Mesendoderm (in vitro differentiated cells): ENCODE results near the gene LGALSL.

ENCODE experiments used
- DNase-seq: peaks from one replicate; pipeline ENCODE4 v3.0.0; 2013
- H2AK5ac ChIP-seq: 2 replicates; pipeline ENCODE4 v1.6.1; 2013; ENCODE audit warnings: low read length, inconsistent platforms
- H2BK120ac ChIP-seq: 2 replicates; pipeline ENCODE4 v1.6.1; 2013; ENCODE audit warnings: low read depth, mild to moderate bottlenecking, low read length, moderate library complexity, mixed read lengths
- H2BK15ac ChIP-seq: replicated peaks from 2 replicates; pipeline ENCODE4 v1.6.1; 2013; ENCODE audit warnings: low read depth, mild to moderate bottlenecking, moderate library complexity
- H2BK5ac ChIP-seq: 2 replicates; pipeline ENCODE4 v1.6.1; 2013; ENCODE audit warnings: low read length, inconsistent platforms
- H3K18ac ChIP-seq: 2 replicates; pipeline ENCODE4 v1.6.1; 2013; ENCODE audit warnings: mild to moderate bottlenecking, low read length, mixed read lengths
- H3K23ac ChIP-seq: one replicate; pipeline ENCODE4 v1.6.1; 2013; ENCODE audit warnings: low read length
- H3K27ac ChIP-seq: 2 replicates; pipeline ENCODE4 v1.5.1; 2013; ENCODE audit warnings: low read depth, mild to moderate bottlenecking, inconsistent platforms, low read length, moderate library complexity
- H3K27me3 ChIP-seq: 2 replicates; pipeline ENCODE4 v1.6.1; 2013; ENCODE audit warnings: low read length, control low read depth, mild to moderate bottlenecking, inconsistent platforms; ENCODE audit not compliant: insufficient read depth, poor library complexity
- H3K36me3 ChIP-seq: 2 replicates; pipeline ENCODE4 v1.6.1; 2013; ENCODE audit warnings: low read length, inconsistent platforms; ENCODE audit not compliant: control insufficient read depth, insufficient read depth
- H3K4ac ChIP-seq: one replicate; pipeline ENCODE4 v1.6.1; 2013; ENCODE audit warnings: low read depth, mild to moderate bottlenecking, low read length, moderate library complexity
- H3K4me1 ChIP-seq: 2 replicates; pipeline ENCODE4 v1.6.1; 2013; ENCODE audit warnings: low read depth, low read length, inconsistent platforms; ENCODE audit not compliant: control insufficient read depth
- H3K4me2 ChIP-seq: 2 replicates; pipeline ENCODE4 v1.6.1; 2013; ENCODE audit warnings: low read length
- H3K4me3 ChIP-seq: 2 replicates; pipeline ENCODE4 v1.5.1; 2013; ENCODE audit warnings: mild to moderate bottlenecking, low read length
- H3K56ac ChIP-seq: one replicate; pipeline ENCODE4 v1.6.1; 2013; ENCODE audit warnings: low read length
- H3K79me1 ChIP-seq: 2 replicates; pipeline ENCODE4 v1.6.1; 2013; ENCODE audit warnings: low read length, inconsistent platforms
- H3K79me2 ChIP-seq: 2 replicates; pipeline ENCODE4 v1.6.1; 2013; ENCODE audit warnings: mild to moderate bottlenecking, low read length; ENCODE audit not compliant: control insufficient read depth, insufficient read depth
- H3K9ac ChIP-seq: 2 replicates; pipeline ENCODE4 v1.6.1; 2013; ENCODE audit warnings: low read length, inconsistent platforms
- H4K5ac ChIP-seq: one replicate; pipeline ENCODE4 v1.6.1; 2013; ENCODE audit warnings: low read length
- H4K8ac ChIP-seq: one replicate; pipeline ENCODE4 v1.6.1; 2013; ENCODE audit warnings: low read depth, mild to moderate bottlenecking, control low read depth, low read length, moderate library complexity
- WGBS: extraction: QIAGEN DNeasy Blood & Tissue Kit; methylation state at CpG from one replicate; pipeline ENCODE4 v1.1.7; 2013; ENCODE audit warnings: low lambda C conversion rate, missing lambda C conversion rate; ENCODE audit not compliant: insufficient coverage; ENCODE audit errors: extremely low coverage; 5-methylcytosine and 5-hydroxymethylcytosine counted together

Gene LGALSL

DNA sequence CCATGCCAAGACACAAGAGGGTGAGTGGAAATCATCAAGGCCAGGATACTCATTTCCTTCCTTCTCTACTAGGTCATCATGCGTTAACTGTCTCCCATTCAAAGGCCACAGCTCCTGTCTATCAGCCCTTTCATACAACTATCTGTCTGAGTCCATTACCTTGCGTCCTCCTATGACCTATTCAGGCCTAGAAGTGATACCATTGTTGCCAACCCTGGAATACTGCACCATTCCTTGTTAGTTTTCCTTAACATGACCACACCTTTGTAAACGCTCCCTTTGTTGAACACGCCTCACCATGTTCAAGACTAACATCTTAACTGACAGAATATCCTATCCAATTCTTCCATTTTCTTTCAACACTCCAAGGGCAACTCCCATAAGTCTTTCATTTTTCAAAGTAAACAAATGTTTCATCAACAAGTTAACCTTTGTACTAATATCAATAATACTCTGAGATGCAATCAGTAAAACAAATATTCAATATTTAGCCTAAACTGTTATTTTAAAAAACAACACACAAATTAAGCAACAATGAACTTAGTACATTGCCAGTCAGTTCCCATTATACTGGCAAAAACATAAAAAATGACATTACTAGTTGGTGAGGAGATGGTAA lies 19.8 kb upstream of the LGALSL start:
- Histone ChIP-seq H3K79me1 (no peaks in the 10 kb centered on the region), H2BK15ac (no peak overlapping the region), H3K27ac (no peak overlapping the region), H3K9ac (no peak overlapping the region), H2BK120ac (no peak overlapping the region), H3K27me3 (no peaks in the 10 kb centered on the region), H4K8ac (no peak overlapping the region), H3K4me2 (no peak overlapping the region), H4K5ac (no peak overlapping the region), H3K36me3 (no peaks in the 10 kb centered on the region), H3K79me2 (no peaks in the 10 kb centered on the region), H3K18ac (no peak overlapping the region), H3K56ac (no peak overlapping the region), H2BK5ac (no peak overlapping the region), H3K4me1 (no peaks in the 10 kb centered on the region), H3K4ac (no peak overlapping the region), H3K4me3 (no peak overlapping the region), H3K23ac (no peak overlapping the region), H2AK5ac (no peak overlapping the region)
- WGBS: no CpG with 5 or more reads among the region's 4 CpGs
- DNase-seq: no peak

DNA sequence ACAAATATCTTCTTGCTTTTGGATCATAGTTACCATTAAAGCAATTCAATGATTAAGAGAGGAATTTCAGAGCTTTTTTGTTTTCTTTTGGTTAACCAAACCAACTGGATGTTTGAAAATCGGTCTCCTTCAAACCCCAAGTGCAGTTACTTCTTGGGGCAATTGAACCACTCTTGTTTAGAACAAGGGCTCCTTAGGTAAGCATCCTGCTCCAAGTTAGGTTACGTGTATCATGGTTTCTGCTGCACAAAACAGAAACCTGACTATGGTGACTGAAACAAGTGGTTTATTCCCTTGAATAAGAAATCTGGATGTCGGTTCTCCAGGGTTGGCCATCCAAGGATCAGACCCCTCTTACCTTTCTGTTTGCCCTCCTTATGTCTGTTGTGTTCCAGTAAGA lies 16.1 kb upstream of the LGALSL start:
- Histone ChIP-seq H3K27me3 (no peaks in the 10 kb centered on the region), H3K4ac (no peak overlapping the region), H3K79me1 (no peaks in the 10 kb centered on the region), H3K36me3 (no peaks in the 10 kb centered on the region), H3K79me2 (no peaks in the 10 kb centered on the region), H3K9ac (no peak overlapping the region), H2BK5ac (no peak overlapping the region), H3K4me3 (no peak overlapping the region), H4K8ac (no peak overlapping the region), H3K4me1 (no peaks in the 10 kb centered on the region), H3K18ac (no peak overlapping the region), H3K56ac (no peak overlapping the region), H2AK5ac (no peak overlapping the region), H4K5ac (no peak overlapping the region), H2BK15ac (no peak overlapping the region), H2BK120ac (no peak overlapping the region), H3K23ac (no peak overlapping the region), H3K4me2 (no peak overlapping the region), H3K27ac (no peak overlapping the region)
- DNase-seq: no peak
- WGBS: no CpG with 5 or more reads among the region's 3 CpGs

DNA sequence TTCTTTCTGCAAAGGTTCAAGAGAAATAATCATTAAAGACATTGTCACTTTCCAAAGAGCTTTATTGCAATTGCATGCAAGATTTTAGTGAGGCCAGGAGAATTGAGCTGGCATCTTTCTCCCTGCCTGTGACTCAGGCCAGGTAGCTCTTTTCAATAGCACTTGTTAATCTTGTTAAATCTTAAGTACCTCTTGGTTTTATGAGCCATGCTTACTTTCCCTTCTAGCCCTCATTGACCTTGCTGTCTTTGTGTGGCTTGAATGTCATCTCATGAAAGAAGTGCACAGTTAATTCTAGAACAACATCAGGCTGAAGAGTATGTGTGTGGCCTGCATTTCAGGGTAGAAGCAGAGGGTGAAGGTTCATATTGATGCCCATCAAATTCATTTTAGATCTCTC lies 14.8 kb upstream of the LGALSL start:
- H3K27me3 ChIP-seq: no peaks in the 10 kb centered on the region
- H2BK120ac ChIP-seq: no peak overlapping the region
- DNase-seq: no peak
- no peak overlapping the region for H3K56ac ChIP-seq
- no peak overlapping the region for H2AK5ac ChIP-seq
- H3K79me2 ChIP-seq: no peaks in the 10 kb centered on the region
- H3K36me3 ChIP-seq: no peaks in the 10 kb centered on the region
- no peaks in the 10 kb centered on the region for H3K79me1 ChIP-seq
- H3K4ac ChIP-seq: no peak overlapping the region
- no peak overlapping the region for H2BK5ac ChIP-seq
- H4K5ac ChIP-seq: no peak overlapping the region
- H2BK15ac ChIP-seq: no peak overlapping the region
- H3K4me1 ChIP-seq: no peaks in the 10 kb centered on the region
- H3K23ac ChIP-seq: no peak overlapping the region
- no peak overlapping the region for H4K8ac ChIP-seq
- no peak overlapping the region for H3K4me3 ChIP-seq
- H3K4me2 ChIP-seq: no peak overlapping the region
- H3K27ac ChIP-seq: no peak overlapping the region
- no peak overlapping the region for H3K9ac ChIP-seq
- H3K18ac ChIP-seq: no peak overlapping the region

DNA sequence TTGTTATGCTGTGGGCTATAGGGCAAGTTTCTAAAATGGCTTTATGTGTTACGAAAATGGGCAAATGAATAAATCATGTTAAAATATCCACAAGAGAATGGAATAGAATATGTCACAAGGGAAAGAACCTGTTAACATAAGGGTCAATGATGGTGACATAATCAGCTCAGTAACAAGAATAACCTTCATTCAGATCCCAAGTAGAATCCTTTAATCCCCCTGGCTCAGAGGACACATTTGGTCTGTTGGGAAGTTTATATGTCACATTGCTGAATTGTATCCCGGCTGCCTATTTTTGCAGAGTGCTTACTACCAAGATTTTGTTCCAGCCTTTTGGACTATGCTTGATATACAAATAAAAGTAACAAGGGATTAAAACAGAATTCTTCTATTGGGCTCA lies 13.1 kb upstream of the LGALSL start:
- Histone ChIP-seq H3K4me2 (no peak overlapping the region), H3K27ac (no peak overlapping the region), H4K8ac (no peak overlapping the region), H2BK120ac (no peak overlapping the region), H2BK5ac (no peak overlapping the region), H2BK15ac (no peak overlapping the region), H3K9ac (no peak overlapping the region), H3K23ac (no peak overlapping the region), H3K56ac (no peak overlapping the region), H3K27me3 (no peaks in the 10 kb centered on the region), H3K4me3 (no peak overlapping the region), H3K79me2 (no peaks in the 10 kb centered on the region), H3K79me1 (no peaks in the 10 kb centered on the region), H3K4me1 (no peaks in the 10 kb centered on the region), H2AK5ac (no peak overlapping the region), H3K36me3 (no peaks in the 10 kb centered on the region), H3K4ac (no peak overlapping the region), H4K5ac (no peak overlapping the region), H3K18ac (no peak overlapping the region)
- DNase-seq: no peak
- WGBS: no CpG with 5 or more reads among the region's 2 CpGs

DNA sequence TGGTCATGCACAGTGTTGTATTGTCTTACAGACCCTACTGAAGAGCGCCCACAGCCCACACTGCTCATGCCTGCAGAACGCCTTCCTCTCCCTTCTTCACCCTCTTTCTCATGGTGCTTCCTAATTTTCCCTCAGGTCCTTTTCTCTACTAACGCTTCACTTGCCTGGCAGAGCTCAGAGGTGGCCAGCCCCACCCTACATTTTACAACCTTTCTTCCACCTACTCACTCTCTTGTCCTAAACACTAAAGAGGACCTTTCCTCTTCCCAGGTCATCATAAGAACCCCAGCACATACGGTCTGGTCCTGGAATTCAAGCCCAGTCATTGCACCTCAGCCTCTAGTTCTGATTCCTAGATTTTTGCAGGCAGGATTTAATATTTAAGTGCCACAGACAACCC lies 11.7 kb upstream of the LGALSL start:
- H3K36me3 ChIP-seq: no peaks in the 10 kb centered on the region
- H3K4me3 ChIP-seq: no peak overlapping the region
- WGBS: no CpG with 5 or more reads among the region's 4 CpGs
- no peak for DNase-seq
- H3K56ac ChIP-seq: no peak overlapping the region
- no peaks in the 10 kb centered on the region for H3K4me1 ChIP-seq
- H3K27ac ChIP-seq: no peak overlapping the region
- no peak overlapping the region for H2BK5ac ChIP-seq
- H3K27me3 ChIP-seq: no peaks in the 10 kb centered on the region
- no peak overlapping the region for H3K4me2 ChIP-seq
- H3K79me1 ChIP-seq: no peaks in the 10 kb centered on the region
- H4K5ac ChIP-seq: no peak overlapping the region
- no peak overlapping the region for H2AK5ac ChIP-seq
- no peak overlapping the region for H3K4ac ChIP-seq
- H3K18ac ChIP-seq: no peak overlapping the region
- no peak overlapping the region for H4K8ac ChIP-seq
- no peaks in the 10 kb centered on the region for H3K79me2 ChIP-seq
- H3K23ac ChIP-seq: no peak overlapping the region
- no peak overlapping the region for H2BK15ac ChIP-seq
- no peak overlapping the region for H2BK120ac ChIP-seq
- H3K9ac ChIP-seq: no peak overlapping the region

DNA sequence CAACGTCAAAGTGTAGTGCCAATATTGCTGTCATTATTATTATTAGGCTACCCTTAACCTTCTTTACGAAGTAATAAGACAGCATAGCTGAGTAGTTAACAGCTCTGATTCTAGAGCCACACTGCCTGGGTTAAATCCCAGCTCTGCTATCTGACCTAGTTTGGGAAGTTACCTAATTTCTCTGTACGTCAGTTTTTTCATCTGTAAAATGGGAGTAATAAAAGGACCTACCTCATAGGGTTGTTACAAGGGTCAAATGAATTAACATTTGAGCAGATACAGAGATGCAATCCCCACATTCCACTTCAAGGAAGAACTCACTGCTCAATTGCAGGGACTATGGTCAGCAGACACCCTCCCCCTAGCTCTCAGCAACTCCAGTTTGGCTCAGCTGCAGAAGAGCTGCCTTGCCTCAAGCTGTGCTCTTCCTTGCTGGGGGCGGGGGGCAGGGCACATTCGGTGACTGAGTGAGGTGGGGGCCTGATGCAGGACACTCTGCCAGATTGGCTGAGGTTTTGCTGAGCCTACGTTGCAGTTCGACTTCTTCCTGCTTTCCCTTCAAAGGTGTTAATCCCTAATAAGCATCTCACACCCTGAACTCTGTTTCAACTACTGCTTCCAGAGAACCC lies 11.0 kb upstream of the LGALSL start:
- H3K79me1 ChIP-seq: no peaks in the 10 kb centered on the region
- H3K27me3 ChIP-seq: no peaks in the 10 kb centered on the region
- no peak overlapping the region for H4K5ac ChIP-seq
- no peak overlapping the region for H3K18ac ChIP-seq
- H2AK5ac ChIP-seq: no peak overlapping the region
- no peak overlapping the region for H3K9ac ChIP-seq
- no peak overlapping the region for H4K8ac ChIP-seq
- no peak overlapping the region for H3K4me2 ChIP-seq
- no peak overlapping the region for H3K27ac ChIP-seq
- H3K79me2 ChIP-seq: no peaks in the 10 kb centered on the region
- no peak overlapping the region for H2BK5ac ChIP-seq
- no peak overlapping the region for H2BK15ac ChIP-seq
- peak; percentile 95 for DNase-seq
- H3K4me3 ChIP-seq: no peak overlapping the region
- no peaks in the 10 kb centered on the region for H3K4me1 ChIP-seq
- no peak overlapping the region for H3K23ac ChIP-seq
- no peak overlapping the region for H3K4ac ChIP-seq
- H3K56ac ChIP-seq: no peak overlapping the region
- no peaks in the 10 kb centered on the region for H3K36me3 ChIP-seq
- WGBS: no CpG with 5 or more reads among the region's 7 CpGs
- H2BK120ac ChIP-seq: no peak overlapping the region
